ENCODE measurements around the gene SYNGR4. TPM values are rescaled to one million over a fixed set of nuclear protein-coding genes. Genes with fewer than 3 reads are reported as not detected.
"Not testable (repeated sequence)": the region's sequence is repeated elsewhere in the genome, so short reads cannot be mapped to it uniquely, and the experiment has no call there.

The SYNGR4 gene
- total RNA-seq, 1 experiment from 2014 or later: 0.49 TPM

DNA sequence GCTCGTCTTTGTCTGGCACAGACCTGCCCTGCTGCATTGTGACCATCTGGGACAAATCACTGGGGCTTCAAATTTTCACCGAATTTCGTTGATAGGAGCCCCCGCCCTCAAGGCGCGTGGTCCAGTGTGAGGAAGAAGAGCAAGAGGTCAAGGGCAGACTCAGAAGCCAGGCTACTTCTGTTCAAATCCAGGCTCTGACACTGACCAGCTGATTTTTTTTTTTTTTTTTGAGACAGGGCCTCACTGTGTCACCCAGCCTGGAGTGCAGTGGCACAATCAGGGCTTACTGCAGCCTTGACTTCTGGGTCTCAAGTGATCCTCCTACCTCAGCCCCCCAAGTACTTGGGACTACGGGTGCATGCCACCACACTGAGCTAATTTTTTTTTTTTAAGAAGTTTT, 7.2 kb downstream of the SYNGR4 start:
- CTCF ChIA-PET: interaction anchor here (0.9 to 1.1 kb wide), 2 partner anchors 19 to 20 kb away, joined by 3 to 4 read pairs; partner anchors contain the start of gene KDELR1
- no peak overlapping the region for H3K9ac ChIP-seq (ENCODE audit: low read length)
- DNase-seq (ENCODE audit: low read depth, low spot score) (no peak), ATAC-seq (no peak)
- no peaks in the 10 kb centered on the region for H4K20me1 ChIP-seq (ENCODE audit: insufficient read depth)
- intact Hi-C loops (cut with micrococcal nuclease): no loop called here
- no peak overlapping the region for H2AFZ ChIP-seq (ENCODE audit: low read depth, low read length, poor library complexity, severe bottlenecking)
- H3K27ac ChIP-seq (ENCODE audit: low read depth, low read length): no peak overlapping the region
- no peak for TF ChIP-seq FOSL1 (IDR thresholded peaks at IDR 0.05; ENCODE audit: low read depth)
- TF ChIP-seq ZFX (IDR thresholded peaks at IDR 0.05): no peak
- TF ChIP-seq, protein P1, sequence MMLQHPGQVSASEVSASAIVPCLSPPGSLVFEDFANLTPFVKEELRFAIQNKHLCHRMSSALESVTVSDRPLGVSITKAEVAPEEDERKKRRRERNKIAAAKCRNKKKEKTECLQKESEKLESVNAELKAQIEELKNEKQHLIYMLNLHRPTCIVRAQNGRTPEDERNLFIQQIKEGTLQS (IDR thresholded peaks at IDR 0.05): no peak
- TF ChIP-seq POLR2A (IDR thresholded peaks at IDR 0.05; ENCODE audit: borderline replicate concordance, extremely low read depth, insufficient read depth, insufficient read length): no peak
- TF ChIP-seq EZH2 (IDR thresholded peaks at IDR 0.05): no peak
- TF ChIP-seq CEBPB (IDR thresholded peaks at IDR 0.05; ENCODE audit: low read depth): no peak
- no peak for TF ChIP-seq SIN3A (IDR thresholded peaks at IDR 0.05; ENCODE audit: low read depth)
- no peak for TF ChIP-seq YY1 (IDR thresholded peaks at IDR 0.05; ENCODE audit: extremely low read depth, insufficient replicate concordance, low read depth, low read length)
- no peak for TF ChIP-seq ZNF274 (IDR thresholded peaks at IDR 0.05; ENCODE audit: low read depth, low read length)
- no peak for TF ChIP-seq SP1 (IDR thresholded peaks at IDR 0.05; ENCODE audit: low read depth)
- TF ChIP-seq, protein P2, sequence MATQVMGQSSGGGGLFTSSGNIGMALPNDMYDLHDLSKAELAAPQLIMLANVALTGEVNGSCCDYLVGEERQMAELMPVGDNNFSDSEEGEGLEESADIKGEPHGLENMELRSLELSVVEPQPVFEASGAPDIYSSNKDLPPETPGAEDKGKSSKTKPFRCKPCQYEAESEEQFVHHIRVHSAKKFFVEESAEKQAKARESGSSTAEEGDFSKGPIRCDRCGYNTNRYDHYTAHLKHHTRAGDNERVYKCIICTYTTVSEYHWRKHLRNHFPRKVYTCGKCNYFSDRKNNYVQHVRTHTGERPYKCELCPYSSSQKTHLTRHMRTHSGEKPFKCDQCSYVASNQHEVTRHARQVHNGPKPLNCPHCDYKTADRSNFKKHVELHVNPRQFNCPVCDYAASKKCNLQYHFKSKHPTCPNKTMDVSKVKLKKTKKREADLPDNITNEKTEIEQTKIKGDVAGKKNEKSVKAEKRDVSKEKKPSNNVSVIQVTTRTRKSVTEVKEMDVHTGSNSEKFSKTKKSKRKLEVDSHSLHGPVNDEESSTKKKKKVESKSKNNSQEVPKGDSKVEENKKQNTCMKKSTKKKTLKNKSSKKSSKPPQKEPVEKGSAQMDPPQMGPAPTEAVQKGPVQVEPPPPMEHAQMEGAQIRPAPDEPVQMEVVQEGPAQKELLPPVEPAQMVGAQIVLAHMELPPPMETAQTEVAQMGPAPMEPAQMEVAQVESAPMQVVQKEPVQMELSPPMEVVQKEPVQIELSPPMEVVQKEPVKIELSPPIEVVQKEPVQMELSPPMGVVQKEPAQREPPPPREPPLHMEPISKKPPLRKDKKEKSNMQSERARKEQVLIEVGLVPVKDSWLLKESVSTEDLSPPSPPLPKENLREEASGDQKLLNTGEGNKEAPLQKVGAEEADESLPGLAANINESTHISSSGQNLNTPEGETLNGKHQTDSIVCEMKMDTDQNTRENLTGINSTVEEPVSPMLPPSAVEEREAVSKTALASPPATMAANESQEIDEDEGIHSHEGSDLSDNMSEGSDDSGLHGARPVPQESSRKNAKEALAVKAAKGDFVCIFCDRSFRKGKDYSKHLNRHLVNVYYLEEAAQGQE (IDR thresholded peaks at IDR 0.05; ENCODE audit: low read depth): no peak
- TF ChIP-seq CBX3 (IDR thresholded peaks at IDR 0.05; ENCODE audit: low read depth): no peak
- no peak for TF ChIP-seq TCF7L2 (IDR thresholded peaks at IDR 0.05; ENCODE audit: borderline replicate concordance, extremely low read depth, insufficient read depth, insufficient read length)
- TF ChIP-seq, protein P3, sequence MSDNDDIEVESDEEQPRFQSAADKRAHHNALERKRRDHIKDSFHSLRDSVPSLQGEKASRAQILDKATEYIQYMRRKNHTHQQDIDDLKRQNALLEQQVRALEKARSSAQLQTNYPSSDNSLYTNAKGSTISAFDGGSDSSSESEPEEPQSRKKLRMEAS (IDR thresholded peaks at IDR 0.05): no peak
- no peak for TF ChIP-seq RAD21 (IDR thresholded peaks at IDR 0.05; ENCODE audit: low read depth)
- no peaks in the 10 kb centered on the region for H3K36me3 ChIP-seq (ENCODE audit: control insufficient read depth in 1 of 2, insufficient read depth in 2 of 2, low read length in 2 of 2)
- H3K4me1 ChIP-seq (ENCODE audit: control insufficient read depth in 1 of 2, insufficient read depth in 2 of 2, low read length in 2 of 2): peaks cover 14 to 18% of the 10 kb centered on the region in 2 experiments; a peak in 3 of 4 replicates
- no TSS peak for BruUV-seq (replicated peaks)
- RAD21 ChIA-PET (ENCODE audit: low non-redundant PET in 1 of 2, low total read pairs in 2 of 2, uncharacterized antibody in 2 of 2, unreplicated experiment in 2 of 2): no interaction called here
- H3K4me3 ChIP-seq (replicated peaks in 1 of 2; ENCODE audit: low read depth in 1 of 2, low read length in 2 of 2): no peak overlapping the region
- POLR2A ChIA-PET: no interaction called here
- H3K27me3 ChIP-seq (ENCODE audit: insufficient read depth, low read length): no peaks in the 10 kb centered on the region
- no peaks in the 10 kb centered on the region for H3K9me3 ChIP-seq (ENCODE audit: control insufficient read depth in 1 of 2, insufficient read depth in 1 of 2, low read depth in 1 of 2, low read length in 2 of 2)
- H3K79me2 ChIP-seq (ENCODE audit: insufficient read depth, low read length): no peaks in the 10 kb centered on the region
- no peak overlapping the region for H3K4me2 ChIP-seq (ENCODE audit: low read length)
- no peaks in the 10 kb centered on the region for H3K9me2 ChIP-seq (ENCODE audit: insufficient read depth)

DNA sequence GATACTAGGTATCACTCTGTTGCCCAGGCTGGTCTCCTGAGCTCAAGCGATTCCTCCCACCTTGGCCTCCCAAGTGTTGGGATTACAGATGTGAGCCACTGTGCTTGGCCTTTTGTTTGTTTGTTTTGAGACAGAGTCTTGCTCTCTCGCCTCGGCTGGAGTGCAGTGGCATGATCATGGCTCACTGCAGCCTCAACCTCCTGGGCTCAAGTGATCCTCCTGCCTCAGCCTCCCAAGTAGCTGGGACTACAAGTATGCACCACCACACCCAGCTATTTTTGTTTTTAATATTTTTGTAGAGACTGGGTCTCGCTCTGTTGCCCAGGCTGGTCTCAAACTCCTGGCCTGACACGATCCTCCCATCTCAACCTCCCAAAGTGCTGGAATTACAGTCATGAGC, 7.6 kb downstream of the SYNGR4 start:
- H3K79me2 ChIP-seq (ENCODE audit: insufficient read depth, low read length); POLR2A ChIA-PET; intact Hi-C loops (cut with micrococcal nuclease); H3K9me3 ChIP-seq (ENCODE audit: control insufficient read depth in 1 of 2, insufficient read depth in 1 of 2, low read depth in 1 of 2, low read length in 2 of 2); H3K27ac ChIP-seq (ENCODE audit: low read depth, low read length); BruUV-seq (replicated peaks); RAD21 ChIA-PET (ENCODE audit: low non-redundant PET in 1 of 2, low total read pairs in 2 of 2, uncharacterized antibody in 2 of 2, unreplicated experiment in 2 of 2); H4K20me1 ChIP-seq (ENCODE audit: insufficient read depth); H3K36me3 ChIP-seq (ENCODE audit: control insufficient read depth in 1 of 2, insufficient read depth in 2 of 2, low read length in 2 of 2); H3K4me3 ChIP-seq (replicated peaks in 1 of 2; ENCODE audit: low read depth in 1 of 2, low read length in 2 of 2); H3K9me2 ChIP-seq (ENCODE audit: insufficient read depth); DNase-seq (ENCODE audit: low read depth, low spot score); ATAC-seq; H3K9ac ChIP-seq (ENCODE audit: low read length); H2AFZ ChIP-seq (ENCODE audit: low read depth, low read length, poor library complexity, severe bottlenecking); H3K27me3 ChIP-seq (ENCODE audit: insufficient read depth, low read length); H3K4me2 ChIP-seq (ENCODE audit: low read length): not testable (repeated sequence)
- peaks cover 14 to 18% of the 10 kb centered on the region in 2 experiments; a peak in 3 of 4 replicates for H3K4me1 ChIP-seq (ENCODE audit: control insufficient read depth in 1 of 2, insufficient read depth in 2 of 2, low read length in 2 of 2)
- CTCF ChIA-PET: interaction anchor here (0.9 to 1.1 kb wide), 2 partner anchors 19 to 20 kb away, joined by 3 to 4 read pairs; partner anchors contain the start of gene KDELR1
